Hematopoietic multipotent progenitor cell treated with erythropoietin and hydrocortisone succinate and interleukin-3 and kit ligand, for 17 days (in vitro differentiated cells): ENCODE results near the gene MAGEB6B.
"Not testable (repeated sequence)": the region's sequence is repeated elsewhere in the genome, so short reads cannot be mapped to it uniquely, and the experiment has no call there.

Source experiments
- DNase-seq: peaks from one replicate; pipeline ENCODE4 v3.0.0-alpha.2; 2015; ENCODE audit warnings: low spot score

The MAGEB6B gene, protein sequence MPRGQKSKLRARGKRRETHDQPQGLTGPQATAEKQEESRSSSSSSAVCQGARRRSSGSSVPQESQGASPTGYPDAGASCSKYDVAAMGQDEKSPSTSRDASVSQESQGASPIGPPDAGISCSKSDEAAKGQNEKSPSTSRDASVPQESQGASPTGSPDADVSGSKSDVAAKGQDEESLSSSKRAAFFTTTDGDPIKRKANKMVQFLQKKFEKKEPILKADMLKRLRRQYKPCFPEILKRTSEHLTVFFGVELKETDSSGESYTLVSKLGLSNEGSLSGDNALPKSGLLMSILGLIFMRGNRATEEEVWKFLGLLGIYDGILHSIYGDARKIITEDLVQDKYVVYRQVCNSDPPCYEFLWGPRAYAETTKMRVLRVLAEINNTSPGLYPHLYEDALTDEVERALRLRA

GRCh38 chrX:26160301-26160700 is at the start of gene MAGEB6B:
Gene MAGEB6B (plus strand): TSS chrX:26160601. CDS start chrX:26160601, 0 bp downstream.
- no peak for DNase-seq

DNA sequence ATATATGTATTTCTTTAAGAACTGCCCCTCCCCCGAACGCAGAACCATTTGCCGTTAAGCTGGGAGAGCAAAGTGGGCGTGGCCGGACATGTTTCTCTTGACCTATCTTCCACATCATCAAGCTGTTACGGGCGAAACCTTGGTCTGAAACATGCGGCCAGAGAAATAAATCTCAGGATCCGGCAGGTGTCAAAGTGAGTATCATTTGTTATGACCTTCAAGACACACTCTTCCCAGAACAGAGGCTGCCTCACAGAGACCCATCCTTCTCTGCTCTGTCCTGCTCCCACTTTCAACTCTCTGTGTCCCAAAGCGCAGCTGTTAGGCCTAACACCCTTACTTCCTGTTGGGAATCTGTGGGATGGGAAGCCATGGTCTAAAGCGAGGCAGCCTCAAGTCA is 22.1 kb upstream of the MAGEB6B start, which contains the start of gene MAGEB18:
TSS of gene MAGEB18 (plus strand) at position 70 of the 400 bp plus-strand sequence. CDS start 643 bp downstream, outside the sequence.
- no peak for DNase-seq

DNA sequence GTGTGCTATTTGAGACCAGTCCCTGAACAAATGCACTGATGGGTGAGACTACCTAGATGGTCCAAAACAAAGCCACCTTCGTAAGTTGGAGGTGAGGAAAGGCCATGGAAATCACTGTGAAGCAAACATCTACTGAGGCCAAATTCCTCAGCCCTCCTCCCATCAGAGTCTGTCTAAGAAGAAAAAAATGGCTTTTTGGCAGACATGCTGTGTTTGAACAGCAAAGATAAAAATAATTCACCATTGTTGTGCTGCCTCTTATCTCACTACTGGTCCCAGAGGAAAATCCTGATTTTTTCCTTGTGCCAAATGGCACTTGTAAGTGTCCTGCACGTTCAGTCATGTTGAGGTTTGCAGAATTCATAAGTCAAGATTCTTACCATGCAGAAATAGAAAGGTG is 14.4 kb upstream of the MAGEB6B start:
- no peak for DNase-seq

GRCh38 chrX:26192204-26192603 is 31.8 kb downstream of the MAGEB6B start, which contains the start of gene MAGEB6:
Gene MAGEB6 (plus strand): TSS chrX:26192440. CDS start chrX:26193847, 1,407 bp downstream.
- no peak for DNase-seq

DNA sequence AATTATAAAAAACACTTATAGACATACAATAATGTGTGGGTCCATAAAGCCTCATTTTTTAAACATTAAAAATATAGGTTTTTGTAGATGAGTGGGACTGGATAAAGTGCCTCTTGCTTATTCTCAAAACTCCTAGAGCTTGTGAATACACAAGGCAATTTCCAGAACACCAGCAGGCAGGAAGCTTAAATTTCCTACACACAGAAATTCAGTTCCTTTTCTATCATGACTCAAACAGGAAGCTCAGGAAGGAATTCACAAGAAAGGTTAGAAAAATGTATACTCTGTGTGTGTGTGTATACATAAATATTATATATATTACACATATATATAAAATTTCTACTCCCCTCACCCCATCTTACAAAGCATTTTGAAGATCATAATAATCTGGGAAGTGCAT is 43.2 kb downstream of the MAGEB6B start:
- DNase-seq = no peak

DNA sequence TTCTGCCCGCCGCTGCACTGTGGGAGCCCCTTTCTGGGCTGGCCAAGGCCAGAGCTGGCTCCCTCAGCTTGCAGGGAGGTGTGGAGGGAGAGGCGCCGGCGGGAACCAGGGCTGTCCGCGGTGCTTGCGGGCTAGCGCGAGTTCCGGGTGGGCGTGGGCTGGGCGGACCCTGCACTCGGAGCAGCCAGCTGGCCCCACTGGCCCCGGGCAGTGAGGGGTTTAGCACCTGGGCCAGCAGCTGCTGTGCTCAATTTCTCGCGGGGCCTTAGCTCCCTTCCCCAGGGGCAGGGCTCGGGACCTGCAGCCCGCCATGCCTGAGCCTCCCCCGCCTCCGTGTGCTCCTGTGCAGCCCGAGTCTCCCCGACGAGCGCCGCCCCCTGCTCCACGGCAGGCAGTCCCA is 44.3 kb downstream of the MAGEB6B start:
- DNase-seq = not testable (repeated sequence)

- DNase-seq = no peak
Observed at GRCh38 chrX:26208012-26208411, 47.6 kb downstream of the MAGEB6B start.
